Parathyroid adenoma (tissue), 2 donors: ENCODE measurements around the gene SCML1.

Experiments
- H2AFZ ChIP-seq: fragments of 300-600 bp; sonication (generic); one replicate; pipeline ENCODE4 v1.7.0; 2017; ENCODE audit warnings: antibody characterized with exemption, mild to moderate bottlenecking
- H3K27ac ChIP-seq: fragments of 300-600 bp; sonication (generic); one replicate; pipeline ENCODE4 v1.7.0; 2017
- H3K27me3 ChIP-seq: fragments of 300-600 bp; sonication (generic); one replicate; pipeline ENCODE4 v1.7.0; 2017; ENCODE audit warnings: low read length; ENCODE audit not compliant: control insufficient read depth, insufficient read depth
- H3K36me3 ChIP-seq: fragments of 300-600 bp; sonication (generic); one replicate; pipeline ENCODE4 v1.7.0; 2017; ENCODE audit warnings: low read length; ENCODE audit not compliant: control insufficient read depth, insufficient read depth
- H3K4me1 ChIP-seq: fragments of 300-600 bp; sonication (generic); one replicate; pipeline ENCODE4 v1.7.0; 2017; ENCODE audit warnings: control low read depth
- H3K4me2 ChIP-seq: fragments of 300-600 bp; sonication (generic); one replicate; pipeline ENCODE4 v1.7.0; 2017; ENCODE audit warnings: low read length
- H3K4me3 ChIP-seq: fragments of 300-600 bp; sonication (generic); one replicate; pipeline ENCODE4 v1.7.0; 2017; ENCODE audit warnings: low read depth, low read length
- H3K79me2 ChIP-seq: fragments of 300-600 bp; sonication (generic); one replicate; pipeline ENCODE4 v1.7.0; 2017; ENCODE audit warnings: control low read depth
- H3K9ac ChIP-seq: fragments of 300-600 bp; sonication (generic); one replicate; pipeline ENCODE4 v1.7.0; 2017; ENCODE audit warnings: mild to moderate bottlenecking
- H3K9me3 ChIP-seq: fragments of 300-600 bp; sonication (generic); one replicate; pipeline ENCODE4 v1.7.0; 2017; ENCODE audit warnings: low read length; ENCODE audit not compliant: control insufficient read depth
- TF ChIP-seq, protein P1 (sequence below): fragments of 300-600 bp; sonication (generic); IDR thresholded peaks from one replicate; pipeline ENCODE4 v1.7.0; 2017; ENCODE audit warnings: antibody characterized with exemption, mild to moderate bottlenecking
- donor health status: primary hyperparathyroidism.

SCML1 gene, protein sequence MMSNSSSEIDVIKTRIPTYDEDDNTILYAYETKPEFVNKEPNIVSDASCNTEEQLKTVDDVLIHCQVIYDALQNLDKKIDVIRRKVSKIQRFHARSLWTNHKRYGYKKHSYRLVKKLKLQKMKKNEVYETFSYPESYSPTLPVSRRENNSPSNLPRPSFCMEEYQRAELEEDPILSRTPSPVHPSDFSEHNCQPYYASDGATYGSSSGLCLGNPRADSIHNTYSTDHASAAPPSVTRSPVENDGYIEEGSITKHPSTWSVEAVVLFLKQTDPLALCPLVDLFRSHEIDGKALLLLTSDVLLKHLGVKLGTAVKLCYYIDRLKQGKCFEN

GRCh38 chrX:17736856-17737709 is at the start of gene SCML1:
Gene SCML1 (plus strand): TSS chrX:17737493. CDS start chrX:17744187, 6,694 bp downstream.
- Histone ChIP-seq H3K4me1 (no peaks in the 10 kb centered on the region), H3K4me3 (peak within 1 kb of the TSS; percentile 77), H3K27ac (peak within 1 kb of the TSS; percentile 87), H3K9ac (peak within 1 kb of the TSS; percentile 19), H3K4me2 (peak within 1 kb of the TSS; percentile 93), H3K27me3 (no peaks in the 10 kb centered on the region), H3K79me2 (peaks cover 3% of the 10 kb centered on the region), H3K9me3 (no peaks in the 10 kb centered on the region), H3K36me3 (no peaks in the 10 kb centered on the region), H2AFZ (peak within 1 kb of the TSS; percentile 86)
- TF ChIP-seq, protein P1, sequence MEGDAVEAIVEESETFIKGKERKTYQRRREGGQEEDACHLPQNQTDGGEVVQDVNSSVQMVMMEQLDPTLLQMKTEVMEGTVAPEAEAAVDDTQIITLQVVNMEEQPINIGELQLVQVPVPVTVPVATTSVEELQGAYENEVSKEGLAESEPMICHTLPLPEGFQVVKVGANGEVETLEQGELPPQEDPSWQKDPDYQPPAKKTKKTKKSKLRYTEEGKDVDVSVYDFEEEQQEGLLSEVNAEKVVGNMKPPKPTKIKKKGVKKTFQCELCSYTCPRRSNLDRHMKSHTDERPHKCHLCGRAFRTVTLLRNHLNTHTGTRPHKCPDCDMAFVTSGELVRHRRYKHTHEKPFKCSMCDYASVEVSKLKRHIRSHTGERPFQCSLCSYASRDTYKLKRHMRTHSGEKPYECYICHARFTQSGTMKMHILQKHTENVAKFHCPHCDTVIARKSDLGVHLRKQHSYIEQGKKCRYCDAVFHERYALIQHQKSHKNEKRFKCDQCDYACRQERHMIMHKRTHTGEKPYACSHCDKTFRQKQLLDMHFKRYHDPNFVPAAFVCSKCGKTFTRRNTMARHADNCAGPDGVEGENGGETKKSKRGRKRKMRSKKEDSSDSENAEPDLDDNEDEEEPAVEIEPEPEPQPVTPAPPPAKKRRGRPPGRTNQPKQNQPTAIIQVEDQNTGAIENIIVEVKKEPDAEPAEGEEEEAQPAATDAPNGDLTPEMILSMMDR: no peak

GRCh38 chrX:17687648-17688047 is 49.6 kb upstream of the SCML1 start:
- H3K4me2 ChIP-seq: no peak overlapping the region
- H3K9ac ChIP-seq: no peak overlapping the region
- H3K4me3 ChIP-seq: no peak overlapping the region
- H3K27ac ChIP-seq: no peak overlapping the region
- no peaks in the 10 kb centered on the region for H3K79me2 ChIP-seq
- no peaks in the 10 kb centered on the region for H3K4me1 ChIP-seq
- no peaks in the 10 kb centered on the region for H3K9me3 ChIP-seq
- no peaks in the 10 kb centered on the region for H3K27me3 ChIP-seq
- no peak overlapping the region for H2AFZ ChIP-seq
- no peaks in the 10 kb centered on the region for H3K36me3 ChIP-seq
- TF ChIP-seq, protein P1: no peak

DNA sequence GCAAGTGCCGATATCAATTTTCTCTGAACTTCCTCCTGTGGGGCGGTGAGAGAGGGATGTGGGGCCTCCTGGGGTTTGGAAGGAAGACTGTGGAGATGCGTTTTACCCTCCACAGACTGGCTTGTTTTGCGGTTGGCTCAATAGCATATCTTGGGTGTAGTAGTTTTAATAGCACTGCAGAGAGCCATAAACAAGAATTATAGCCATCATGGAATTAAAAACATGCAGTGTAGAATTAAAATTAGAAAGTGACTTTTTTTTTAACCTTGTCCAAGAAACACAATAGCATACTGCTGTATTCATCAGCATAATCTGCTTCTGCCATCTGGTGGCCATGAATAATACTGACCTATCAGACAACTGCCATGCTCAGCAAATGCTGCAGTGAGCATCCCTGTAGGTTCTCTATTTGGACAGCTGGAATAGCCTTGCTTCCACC is 47.3 kb upstream of the SCML1 start:
- no peaks in the 10 kb centered on the region for H3K9me3 ChIP-seq
- no peak overlapping the region for H3K4me2 ChIP-seq
- no peaks in the 10 kb centered on the region for H3K79me2 ChIP-seq
- no peak overlapping the region for H3K9ac ChIP-seq
- H3K4me3 ChIP-seq: no peak overlapping the region
- H3K36me3 ChIP-seq: no peaks in the 10 kb centered on the region
- H3K27ac ChIP-seq: no peak overlapping the region
- no peaks in the 10 kb centered on the region for H3K27me3 ChIP-seq
- H2AFZ ChIP-seq: no peak overlapping the region
- no peaks in the 10 kb centered on the region for H3K4me1 ChIP-seq
- TF ChIP-seq, protein P1: peak; percentile 60

DNA sequence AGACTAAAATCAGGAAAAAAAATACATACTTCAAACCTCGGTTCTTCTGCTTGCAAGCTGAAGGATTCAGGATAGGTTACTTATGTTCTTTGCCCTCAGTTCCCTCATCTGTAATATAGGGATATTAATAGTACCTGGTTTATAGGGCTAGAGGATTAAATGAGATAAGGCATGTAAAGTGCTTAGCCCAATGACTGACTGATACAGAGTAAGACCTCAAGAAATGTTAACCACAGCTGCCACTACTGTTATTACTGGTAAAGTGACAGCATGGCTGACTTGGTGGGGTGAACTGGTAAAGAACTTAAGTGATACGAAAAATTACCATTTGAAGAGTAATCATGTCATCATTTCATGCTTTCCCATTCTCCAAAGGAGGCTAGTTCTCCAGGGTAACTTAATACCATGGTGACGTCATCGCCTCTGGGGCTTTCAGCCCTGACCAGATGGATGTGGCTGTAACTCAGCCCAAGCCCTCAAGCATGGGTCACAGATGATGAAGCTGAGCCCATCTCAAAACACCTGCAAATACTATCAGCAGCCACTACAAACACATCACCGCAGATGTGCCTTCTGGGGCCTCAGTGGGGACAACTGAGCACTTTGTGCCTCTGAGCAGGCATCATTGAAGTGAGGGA is 44.5 kb upstream of the SCML1 start:
- TF ChIP-seq, protein P1: no peak
- Histone ChIP-seq H3K27ac (no peak overlapping the region), H3K9me3 (no peaks in the 10 kb centered on the region), H3K27me3 (no peaks in the 10 kb centered on the region), H3K4me2 (no peak overlapping the region), H3K79me2 (no peaks in the 10 kb centered on the region), H3K4me3 (no peak overlapping the region), H3K9ac (no peak overlapping the region), H3K4me1 (no peaks in the 10 kb centered on the region), H3K36me3 (no peaks in the 10 kb centered on the region), H2AFZ (no peak overlapping the region)
